Stimulated activated CD4-positive, alpha-beta T cell treated with anti-CD3 and anti-CD28 coated beads, Interleukin-4, amount 100 ng/mL, for 4 hours (primary cell): ENCODE data around the gene GBE1.

ENCODE experiments used
- DNase-seq, 2 experiments: peaks; one replicate each; pipeline ENCODE4 v3.0.0-alpha.2; 2020

GBE1 gene

DNA sequence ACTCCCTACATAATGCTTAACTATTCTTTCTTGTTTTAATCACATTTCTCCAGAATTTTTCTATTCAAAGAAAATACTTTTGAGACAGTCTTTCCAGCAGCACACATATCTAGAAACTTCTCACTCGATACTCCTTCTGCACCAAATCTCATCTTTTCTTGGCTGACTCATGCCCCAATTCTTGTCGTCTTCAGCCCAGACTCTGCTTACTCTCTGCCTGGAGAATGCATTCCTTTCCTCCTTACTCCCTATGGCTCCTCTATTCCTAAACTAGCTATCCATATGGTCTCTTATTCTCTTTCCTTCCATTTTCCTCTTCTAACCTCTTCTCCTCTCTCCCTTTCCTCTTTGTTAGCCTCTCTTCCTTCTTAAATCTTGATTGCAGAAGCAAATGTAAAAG, 158.7 kb downstream of the GBE1 start:
- DNase-seq, result no peak

DNA sequence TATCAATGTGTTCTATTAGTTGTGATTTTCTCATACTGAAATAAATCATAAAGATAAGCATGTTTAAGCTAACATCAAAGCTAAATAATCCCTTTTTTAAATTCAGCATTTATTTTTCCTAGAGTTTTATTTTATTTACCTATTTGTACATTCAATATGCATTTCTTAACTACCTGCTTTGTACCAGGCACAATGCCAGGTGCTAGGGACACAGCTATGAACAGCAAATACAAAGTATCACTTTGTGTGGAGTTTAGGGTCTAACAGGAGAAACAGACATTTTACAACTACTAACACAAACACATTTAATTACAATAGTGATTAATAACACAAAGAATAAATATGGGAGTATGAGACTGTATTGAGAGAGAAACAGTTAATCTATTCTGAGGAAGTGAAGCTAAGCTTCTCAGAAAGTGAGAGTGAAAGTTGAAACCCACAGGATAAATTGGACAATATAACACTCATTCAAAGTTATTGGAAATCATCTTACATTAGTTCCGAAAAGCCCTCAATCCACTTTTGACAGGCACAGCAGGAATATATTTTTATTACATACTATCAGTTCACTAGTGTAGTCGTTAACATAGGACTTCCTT, 159.6 kb downstream of the GBE1 start:
- DNase-seq, result no peak

DNA sequence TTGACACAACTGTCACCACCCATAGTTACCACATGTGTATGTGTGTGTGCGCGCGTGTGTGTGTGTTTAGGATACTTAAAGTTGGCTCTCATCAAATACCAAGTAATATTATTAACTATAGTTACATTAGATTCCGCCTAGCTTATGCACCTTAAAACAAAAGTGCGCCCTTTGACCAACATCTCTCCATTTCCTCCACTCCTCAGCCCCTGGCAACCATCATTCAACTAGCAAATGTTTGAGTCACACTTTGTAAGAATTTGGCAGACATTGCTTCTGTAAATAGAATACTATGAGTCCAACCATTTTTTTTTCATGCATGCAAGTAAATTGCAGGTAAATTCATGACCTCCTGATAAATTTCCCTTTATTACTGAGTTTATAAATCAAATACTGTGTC, 169.3 kb downstream of the GBE1 start:
- DNase-seq, result no peak

DNA sequence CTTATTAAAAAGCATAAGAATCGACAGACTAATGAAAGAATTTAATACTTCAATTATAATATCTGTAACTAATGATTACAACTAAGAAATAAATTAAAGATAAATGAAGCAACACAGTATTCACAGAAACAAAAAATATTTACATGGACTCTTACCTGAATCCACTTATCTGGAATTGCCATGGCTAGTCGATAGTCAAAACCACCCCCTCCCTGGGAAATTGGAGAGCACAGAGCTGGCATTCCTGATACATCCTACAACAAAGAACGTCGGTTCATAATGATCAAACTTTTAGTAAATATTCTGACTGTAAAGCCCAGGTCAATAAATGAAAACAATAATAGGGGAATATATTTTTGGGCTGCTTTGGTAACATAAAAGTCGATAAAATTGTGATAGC, 175.5 kb downstream of the GBE1 start:
- no peak for DNase-seq

DNA sequence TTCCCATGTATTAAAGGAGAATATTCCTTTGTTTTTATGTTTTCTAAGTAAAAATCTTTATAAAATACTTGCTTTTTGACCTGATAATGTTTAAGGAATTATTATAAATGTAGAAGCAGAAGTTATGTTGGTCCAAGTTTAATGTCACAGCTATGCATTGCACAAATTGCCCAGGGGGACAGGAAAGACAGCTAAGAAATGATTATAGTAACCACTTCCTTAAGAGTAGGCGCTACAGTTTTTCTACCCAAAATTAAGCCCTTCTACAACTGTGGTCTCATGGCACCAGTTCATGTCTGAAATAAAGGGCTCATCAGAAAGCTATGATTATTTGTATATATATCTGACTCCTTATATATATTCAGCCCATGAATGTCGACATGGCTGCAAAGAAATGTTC, 176.4 kb downstream of the GBE1 start:
- no peak for DNase-seq

DNA sequence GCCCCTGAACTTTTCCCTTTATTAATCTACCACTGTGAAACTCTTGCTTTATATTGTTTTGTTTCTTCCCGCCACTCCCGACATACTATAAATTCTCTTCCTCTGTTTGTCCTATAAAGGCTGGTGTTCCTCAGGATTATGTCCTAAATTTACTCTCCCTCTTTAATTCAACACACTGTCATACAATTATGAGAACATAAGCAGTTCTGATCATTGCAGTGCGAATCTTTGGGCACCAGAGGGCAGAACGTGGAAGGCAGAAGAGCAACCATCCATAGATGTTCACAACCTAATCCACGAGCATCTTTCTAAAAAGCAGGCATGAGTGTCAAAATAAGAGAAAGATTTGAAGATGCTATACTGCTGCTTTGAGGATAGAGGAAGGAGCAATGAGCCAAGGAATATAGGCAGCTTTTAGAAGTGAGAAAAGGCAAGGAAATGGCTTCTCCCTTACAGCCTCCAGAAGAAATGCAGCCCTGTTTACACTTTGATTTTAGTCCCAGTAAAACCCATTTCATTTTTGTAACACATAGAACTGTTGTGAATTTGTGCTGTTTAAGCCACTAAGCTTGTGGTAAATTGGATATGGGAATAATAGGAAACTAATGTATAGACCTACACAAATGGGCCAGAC, 179.4 kb downstream of the GBE1 start:
- no peak for DNase-seq

DNA sequence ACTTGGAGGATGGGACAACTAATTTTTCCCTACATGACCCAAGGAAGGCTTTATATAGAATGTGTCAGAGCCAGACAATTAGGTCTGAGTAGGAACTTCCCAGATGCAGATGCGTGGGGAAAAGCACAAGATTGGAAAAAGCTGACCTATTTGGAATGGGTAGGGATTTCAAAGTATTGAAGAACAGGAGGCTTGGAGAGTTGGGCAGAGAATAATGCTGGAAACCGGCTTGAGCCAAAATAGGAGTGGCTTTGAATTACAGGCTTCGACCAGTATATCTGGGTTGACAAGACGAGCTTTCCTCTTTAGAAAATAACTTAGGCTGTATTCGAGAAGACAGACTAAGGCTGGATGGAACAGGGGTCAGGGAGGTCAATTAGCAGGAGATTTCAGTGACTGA, 181.1 kb downstream of the GBE1 start:
- no peak for DNase-seq

DNA sequence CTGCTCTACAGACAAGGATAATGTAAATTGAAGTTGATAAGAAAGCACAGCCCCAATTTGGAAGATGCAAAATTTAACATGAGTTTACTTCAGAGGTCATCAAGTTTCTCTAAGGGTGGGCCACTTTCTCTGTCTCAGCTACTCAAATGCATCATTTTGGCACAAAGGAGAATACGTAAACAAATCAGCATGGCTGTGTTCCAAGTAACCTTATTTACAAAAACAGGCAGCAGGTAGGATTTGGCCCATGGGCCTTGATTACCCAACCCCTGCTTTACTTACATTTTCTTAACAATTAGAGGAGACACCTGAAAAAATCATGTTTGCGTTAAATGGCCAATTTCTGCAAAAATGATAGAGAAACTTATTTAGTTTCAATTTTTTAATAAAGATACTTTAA, 181.7 kb downstream of the GBE1 start:
- DNase-seq, result no peak

DNA sequence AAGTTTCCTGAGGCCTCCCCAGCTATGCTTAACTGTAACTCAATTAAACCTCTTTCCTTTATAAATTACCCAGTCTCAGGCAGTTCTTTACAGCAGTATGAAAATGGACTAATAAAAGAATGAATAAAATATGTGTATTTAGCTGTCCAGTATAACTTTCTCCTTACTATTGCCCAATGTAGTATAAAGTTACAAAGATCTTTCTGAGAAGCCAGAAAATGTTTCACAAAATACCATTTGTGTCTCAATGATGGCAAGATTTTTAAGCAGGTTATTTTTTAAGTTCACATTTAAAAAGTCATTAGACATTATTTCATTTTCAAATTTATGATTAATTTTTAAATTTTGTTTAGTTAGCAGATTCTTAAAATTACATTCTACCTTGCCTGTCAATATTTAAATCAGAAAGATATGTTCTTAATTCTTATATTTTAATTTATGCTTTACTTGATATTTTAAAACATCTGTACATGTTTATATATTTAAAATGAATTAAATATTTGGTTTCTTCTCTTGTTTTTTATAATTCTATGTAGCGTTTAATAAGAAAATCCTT, 189.2 kb downstream of the GBE1 start:
- no peak for DNase-seq

DNA sequence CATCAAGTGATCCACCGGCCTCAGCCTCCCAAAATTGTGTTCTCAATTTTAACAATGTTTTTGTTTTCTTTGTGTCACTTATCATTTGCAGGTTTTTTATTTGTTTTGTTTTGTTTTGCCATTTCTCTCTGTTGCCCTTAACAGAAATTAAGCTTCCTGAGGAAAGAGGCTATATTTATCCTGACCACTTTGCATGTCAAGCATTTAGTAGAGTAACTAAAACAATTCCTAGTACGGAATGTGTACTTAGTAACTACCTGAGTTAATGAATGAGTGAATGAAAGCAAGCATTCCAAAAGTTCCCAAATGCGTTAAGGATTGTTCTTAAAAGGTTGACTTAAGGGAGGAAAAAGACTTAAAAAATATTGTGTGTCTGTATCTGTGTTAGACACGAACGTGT, 193.1 kb downstream of the GBE1 start:
- DNase-seq, result no peak

DNA sequence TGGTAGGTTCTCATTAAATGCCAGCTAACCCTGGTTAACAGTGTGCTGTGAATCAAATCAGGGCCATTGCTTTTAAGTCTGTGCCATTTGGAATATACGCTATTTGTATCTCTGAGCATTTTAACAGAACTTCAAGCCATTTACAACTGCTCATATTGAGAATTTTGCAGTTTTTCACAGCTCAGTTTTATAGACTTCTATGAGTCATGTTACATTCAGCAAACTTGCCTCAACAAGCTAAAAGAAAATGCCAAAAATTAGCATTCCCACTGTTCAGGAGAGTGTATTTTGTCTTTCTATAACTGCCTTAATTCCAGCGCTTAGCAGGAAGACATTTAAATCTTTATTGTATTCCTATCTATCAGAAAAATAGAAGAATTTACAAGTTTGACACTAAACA, 196.4 kb downstream of the GBE1 start:
- DNase-seq, result no peak

DNA sequence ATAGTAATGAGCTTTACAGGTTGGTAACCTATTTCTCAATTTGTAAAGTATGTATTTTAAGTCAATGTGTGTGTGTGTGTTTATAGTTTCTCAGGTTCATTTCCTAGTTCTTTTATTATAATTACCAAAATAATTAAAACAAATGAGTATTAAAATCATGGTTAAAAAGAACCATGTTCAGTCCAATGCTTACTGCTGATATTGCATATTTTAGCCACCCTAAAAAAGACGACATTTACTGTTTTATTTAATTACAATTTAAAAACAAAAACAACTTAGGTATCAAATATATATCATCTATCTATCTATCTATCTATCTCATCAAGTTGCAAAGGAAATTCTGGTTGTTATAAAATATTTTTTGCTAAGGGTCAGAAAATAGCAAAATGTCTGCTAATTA, 203.3 kb downstream of the GBE1 start:
- DNase-seq, result no peak

DNA sequence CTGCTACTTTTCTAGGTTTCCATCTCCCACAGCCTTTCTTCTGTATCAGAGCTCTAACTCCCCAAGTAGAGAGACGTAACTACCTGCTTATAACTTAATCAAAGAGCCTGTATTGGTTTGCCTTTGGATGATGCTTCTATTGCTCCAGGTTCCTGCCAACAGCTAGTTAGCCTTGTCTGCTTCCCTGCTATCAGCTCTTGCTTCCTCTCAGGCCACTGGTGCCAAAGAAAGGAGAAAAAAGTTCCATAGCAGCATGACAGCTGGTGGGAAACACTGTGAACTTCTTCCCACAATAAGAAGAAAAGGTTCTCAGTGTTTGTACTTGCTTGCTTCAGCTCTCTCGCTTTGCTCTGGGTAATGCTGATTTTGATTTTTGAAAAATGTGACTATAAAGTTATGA, 206.6 kb downstream of the GBE1 start:
- no peak for DNase-seq

DNA sequence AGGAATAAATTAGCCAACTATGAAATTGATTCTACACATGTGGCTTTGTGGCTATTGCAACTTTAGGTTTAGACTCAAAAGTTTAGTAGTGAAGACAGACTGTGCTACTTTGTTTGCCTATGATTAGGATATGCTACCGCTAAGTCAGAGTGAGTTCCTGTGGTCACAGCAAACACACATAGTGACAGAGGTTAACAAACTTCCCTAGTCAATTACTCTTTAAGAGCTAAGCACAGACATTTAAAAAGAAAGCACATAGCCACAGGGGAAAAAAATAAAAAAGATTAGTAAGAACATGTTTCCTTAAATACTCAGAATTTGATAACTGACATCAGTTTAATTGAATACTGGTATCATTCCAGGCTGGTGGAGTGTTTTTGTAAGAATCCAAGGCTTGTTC, 207.1 kb downstream of the GBE1 start:
- no peak for DNase-seq

DNA sequence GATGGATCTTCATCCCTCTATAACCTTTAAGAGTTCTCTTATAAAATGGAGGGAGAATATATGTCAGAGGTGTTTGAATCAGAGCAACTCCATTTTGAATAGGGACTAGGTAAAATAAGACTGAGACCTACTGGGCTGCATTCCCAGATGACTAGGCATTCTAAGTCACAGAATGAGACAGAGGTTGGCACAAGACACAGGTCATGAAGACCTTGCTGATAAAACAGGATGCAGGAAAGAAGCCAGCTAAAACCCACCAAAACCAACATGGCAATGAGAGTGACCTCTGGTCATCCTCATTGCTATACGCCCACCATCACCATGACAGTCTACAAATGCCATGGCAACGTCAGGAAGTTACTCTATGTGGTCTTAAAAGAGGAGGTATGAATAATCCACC, 211.0 kb downstream of the GBE1 start:
- DNase-seq, result no peak

DNA sequence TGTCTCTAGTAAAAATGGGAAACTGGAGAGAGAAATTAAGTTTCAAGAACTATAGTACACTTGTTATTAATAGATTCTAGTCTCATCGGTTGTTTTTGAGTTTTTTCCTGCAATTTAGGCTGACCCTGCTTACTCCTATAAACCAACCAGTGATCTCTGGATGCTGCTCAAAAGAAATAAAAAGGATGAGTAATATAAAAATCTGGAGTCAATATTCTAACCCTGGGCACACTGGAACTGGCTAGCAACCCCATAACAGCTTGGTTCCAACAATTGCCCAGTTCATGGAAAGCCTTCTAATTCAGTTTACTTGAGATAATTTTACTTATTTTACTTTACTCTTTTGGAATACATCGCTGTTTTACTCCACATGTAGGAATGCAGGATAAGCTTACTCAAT, 211.6 kb downstream of the GBE1 start:
- DNase-seq, result no peak

DNA sequence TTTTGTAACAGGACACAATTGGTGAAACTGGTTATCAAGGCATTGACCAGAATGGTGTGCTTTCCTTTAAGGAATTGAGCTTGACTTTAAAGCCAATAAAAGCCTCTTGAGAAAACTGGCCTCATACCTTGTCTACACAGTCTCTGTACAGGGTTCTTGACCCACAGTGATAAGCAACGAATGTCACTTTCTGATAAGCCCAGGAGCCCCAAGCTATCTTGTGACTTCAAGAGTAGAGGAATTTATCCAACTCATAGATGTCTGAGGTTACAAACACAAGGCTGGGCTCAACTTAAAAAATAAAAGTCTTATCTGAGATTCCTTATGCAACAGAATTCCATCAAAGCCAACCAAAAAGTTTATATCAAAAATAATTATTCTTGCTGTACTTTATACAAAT, 212.1 kb downstream of the GBE1 start:
- no peak for DNase-seq

DNA sequence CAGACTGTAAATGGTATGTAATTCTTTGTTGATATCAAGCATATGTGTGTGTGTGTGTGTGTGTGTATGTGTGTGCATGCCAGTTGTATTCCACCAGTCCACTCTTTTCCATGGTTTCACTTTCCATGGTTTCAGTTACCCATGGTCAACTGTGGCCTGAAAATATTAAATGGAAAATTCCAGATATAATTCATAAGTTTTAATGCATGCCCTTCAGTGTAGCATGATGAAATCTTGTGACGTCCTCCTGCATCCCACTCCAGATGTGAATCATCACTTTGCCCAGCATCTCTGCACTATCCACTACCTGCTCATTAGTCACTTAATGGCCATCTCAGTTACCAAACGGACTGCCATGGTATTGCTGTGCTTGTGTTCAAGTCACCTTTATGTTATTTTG, 215.9 kb downstream of the GBE1 start:
- no peak for DNase-seq

DNA sequence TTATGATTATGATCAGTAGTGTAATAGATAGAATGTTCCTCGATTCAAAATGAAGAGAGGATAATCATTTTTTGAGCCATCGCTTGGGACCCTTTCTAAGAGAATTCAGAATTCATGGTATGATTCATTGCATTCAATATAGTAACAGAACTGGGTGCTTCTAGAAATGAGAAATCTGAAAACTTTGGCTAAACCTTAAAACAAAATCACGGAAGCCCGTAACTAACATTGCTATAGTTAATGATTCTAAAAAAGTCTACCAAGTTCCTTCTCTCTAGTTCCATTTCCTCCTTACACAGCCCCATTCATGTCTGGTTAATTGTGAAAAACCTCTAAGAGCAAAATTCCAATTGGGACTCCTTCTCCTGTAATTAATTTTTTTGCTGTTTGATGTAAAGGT, 217.1 kb downstream of the GBE1 start:
- DNase-seq, result no peak

DNA sequence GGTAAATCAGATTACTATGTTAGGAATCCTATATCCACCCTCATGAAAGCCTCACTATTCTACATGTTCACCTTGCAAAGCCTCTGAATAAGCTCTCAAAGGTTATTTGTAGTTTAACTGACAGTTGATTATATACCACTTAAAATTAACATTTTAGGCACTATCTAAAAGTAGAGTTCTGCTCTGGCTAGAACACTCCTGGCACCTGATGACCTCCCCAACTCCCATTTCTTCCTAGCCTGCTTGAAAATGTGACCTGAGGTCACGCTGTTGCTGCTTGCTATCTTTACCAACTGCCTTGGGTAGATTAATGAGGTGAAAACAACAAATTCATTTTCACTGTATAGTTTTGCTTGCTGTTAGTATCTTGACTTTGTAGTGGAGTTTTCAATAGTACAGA, 220.7 kb downstream of the GBE1 start:
- DNase-seq, result no peak

DNA sequence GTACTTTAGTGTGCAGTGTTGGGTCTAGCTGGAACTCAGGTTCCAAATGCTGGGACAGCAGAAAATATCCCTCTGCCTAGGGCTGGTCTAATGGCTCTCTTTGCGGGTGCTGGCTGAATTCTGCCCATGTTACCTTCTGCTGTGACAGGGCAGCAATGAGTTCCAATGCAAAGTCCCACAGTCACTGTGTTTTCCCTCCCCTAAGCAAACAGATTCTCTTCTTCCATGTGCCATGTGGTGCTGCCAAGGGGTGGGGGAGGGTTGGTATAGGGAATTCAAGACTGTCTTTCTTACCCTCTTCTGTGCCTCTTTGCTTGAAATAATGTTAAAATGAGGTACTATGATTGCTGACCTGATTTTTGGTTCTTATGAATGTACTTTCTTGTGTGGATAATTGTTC, 229.6 kb downstream of the GBE1 start:
- DNase-seq, result no peak

DNA sequence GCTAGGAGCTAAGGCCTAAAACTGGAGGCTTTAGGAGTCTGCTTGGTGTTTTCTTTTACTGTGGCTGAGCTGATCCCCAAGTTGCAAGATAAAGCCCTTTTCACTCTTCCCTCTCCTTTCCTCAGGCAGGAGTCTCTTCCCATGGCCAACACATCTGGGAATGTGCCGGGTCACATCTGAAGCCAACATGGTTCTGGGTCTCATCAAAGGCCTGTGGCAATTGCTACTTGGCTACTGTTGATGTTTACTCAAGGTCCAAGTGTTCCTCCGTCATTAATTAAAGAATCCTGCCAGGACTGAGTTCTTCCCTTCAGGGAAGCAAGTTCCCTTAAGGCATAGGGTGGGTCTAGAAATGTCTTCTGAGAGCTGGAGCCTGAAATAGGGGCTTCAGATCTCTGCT, 230.2 kb downstream of the GBE1 start:
- DNase-seq, result no peak

DNA sequence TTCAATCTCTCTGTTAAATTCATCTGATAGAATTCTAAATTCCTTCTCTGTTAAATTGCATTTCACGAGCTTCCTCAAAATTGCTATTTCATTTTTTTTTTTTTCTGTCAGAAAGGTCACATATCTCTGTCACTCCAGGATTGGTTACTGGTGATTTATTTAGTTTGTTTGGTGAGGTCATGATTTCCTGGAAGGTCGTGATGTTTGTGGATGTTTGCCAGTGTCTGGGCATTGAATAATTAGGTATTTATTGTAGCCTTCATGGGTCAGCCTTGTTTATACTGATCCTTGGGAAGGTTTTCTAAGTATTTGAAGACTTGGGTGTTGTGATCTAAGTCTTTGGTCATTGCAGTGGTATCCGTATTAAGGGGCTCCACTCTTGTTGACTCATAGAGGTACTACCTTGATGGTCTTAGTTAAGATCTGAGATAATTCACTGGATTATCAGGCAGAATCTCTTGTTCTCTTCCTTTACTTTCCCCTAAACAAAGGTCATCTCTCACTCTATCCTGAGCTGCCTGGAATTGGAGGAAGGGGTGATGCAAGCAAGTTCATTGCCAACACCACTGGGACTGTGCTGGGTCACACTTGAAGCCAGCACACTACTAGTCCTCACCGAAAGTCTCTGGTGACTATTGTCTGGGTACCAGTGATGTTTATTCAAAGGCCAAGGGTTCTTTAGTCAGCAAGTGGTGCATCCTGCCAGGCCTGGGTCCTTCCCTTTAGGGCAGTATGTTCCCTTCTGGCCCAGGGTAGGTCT, 231.1 kb downstream of the GBE1 start:
- DNase-seq, result no peak

DNA sequence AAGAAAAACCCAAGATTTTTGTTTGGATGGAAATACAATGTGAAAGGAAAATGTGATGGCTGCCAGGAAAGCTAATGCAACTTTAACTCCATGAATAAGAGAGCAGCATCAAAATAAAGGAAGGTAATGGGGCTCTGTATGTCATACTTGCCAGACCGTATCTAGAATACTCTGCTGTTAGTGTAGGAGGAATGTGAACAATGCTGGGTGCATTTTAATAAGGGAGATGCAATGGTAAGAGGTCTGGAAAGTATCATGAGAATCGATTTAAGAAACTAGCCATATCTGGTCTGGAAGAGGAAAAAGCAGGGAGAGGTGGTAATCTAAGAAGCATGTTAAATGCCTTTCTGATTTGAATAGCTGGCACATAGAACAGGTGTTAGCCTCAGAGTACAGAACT, 239.6 kb downstream of the GBE1 start:
- no peak for DNase-seq
